CD4-positive, alpha-beta T cell treated with Interleukin-1 beta for 1 hour (primary cell): ENCODE results near the gene COL23A1.

Source experiments
- DNase-seq, 2 donors: peaks; one replicate each; pipeline ENCODE4 v3.0.0-alpha.2; 2020 to 2022

COL23A1 gene

GRCh38 chr5:178551468-178551867 lies 38.7 kb downstream of the COL23A1 start:
- no peak for DNase-seq

GRCh38 chr5:178551059-178551458 lies 39.1 kb downstream of the COL23A1 start:
- peak in 1 of 2 donors; percentile 3 for DNase-seq

DNA sequence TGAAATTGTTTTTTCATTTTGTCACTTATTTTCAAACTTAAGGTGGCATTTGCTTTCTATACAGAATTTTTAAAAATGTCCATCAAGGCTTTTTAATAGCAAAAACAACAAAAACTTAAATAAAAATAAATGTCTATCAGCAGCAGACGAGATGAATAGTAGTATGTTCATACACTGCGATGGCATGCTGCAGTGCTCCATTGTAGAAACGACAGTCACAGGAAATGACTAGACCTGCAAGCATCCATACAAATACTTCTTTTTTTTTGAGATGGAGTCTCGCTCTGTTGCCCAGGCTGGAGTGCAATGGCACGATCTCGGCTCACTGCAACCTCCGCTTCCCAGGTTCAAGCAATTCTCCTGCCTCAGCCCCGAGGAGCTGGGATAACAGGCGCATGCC lies 41.4 kb downstream of the COL23A1 start:
- no peak for DNase-seq

GRCh38 chr5:178547753-178548415 lies 42.3 kb downstream of the COL23A1 start:
- DNase-seq, result no peak

GRCh38 chr5:178547052-178547666 lies 43.0 kb downstream of the COL23A1 start:
- DNase-seq, result no peak

DNA sequence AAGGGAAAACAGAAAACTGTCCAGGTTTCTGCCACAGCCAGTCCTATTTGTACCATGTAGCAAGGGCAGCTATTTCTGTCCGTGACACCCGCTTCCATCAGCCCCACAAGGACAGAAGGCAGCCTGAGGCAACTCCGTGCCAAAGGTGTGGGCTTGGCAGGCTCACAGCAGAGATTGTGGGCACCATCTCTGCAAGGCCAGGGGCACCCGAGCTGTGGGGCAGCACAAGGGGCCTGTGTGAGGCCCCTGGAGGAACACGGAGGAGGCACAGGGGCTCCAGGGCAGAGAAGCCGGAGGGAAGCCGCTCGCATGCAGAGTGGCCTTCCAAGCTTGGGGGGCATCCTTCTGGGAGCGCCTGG lies 43.5 kb downstream of the COL23A1 start:
- DNase-seq, result no peak

DNA sequence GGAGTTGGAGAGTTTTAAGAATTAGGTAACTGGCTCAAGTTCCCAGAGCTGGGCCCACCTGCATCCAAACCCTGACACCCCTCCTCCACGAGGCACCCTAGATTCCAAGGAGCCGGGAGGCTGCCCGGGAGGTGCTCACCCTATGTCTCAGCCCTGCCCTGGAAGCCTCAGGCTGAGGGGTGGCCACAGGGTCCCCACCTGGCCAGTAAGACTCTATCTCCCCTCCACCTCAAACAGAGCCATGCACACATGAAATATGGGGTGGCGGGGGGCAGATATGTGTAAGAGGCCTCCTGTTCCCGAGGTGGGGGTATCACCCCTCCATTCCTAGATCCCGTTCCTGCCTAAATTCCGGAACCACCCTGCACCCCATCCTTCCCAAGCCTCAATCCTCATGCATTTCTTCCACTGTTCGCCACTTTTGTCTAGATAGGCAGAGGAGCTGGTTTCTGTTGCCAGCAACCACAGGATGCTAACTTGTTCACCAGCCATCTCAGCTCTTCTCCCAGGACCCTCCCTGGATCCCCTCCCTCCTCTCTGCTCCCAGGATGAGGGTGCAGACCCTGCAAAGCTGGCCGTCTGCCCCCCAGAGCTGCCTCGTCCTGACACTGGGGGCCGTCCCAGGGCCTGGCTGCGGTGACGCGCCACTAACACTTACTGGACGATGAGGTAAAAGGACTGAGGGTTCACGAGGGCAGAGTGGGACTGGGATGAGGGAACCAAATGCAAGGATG lies 44.1 kb downstream of the COL23A1 start:
- DNase-seq, result no peak

DNA sequence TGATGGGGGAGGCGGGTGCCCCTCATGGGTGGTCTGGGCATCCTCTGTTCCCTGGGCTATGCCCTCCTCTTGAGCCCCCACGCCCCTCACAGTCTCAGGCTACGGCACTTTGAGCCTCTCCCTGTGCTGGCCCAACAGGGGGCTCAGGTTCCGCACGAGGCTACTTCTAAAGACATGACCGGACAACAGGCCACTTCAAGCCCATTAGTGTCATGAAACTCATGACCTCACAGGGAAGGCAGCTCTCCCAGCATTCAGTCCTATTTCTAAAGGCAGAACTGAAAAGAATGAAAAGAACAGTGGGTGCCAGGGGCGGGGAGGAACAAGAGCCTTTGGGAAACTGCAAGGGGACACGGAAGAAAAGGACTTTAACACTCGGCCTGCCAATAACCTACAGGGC lies 45.0 kb downstream of the COL23A1 start:
- no peak for DNase-seq

DNA sequence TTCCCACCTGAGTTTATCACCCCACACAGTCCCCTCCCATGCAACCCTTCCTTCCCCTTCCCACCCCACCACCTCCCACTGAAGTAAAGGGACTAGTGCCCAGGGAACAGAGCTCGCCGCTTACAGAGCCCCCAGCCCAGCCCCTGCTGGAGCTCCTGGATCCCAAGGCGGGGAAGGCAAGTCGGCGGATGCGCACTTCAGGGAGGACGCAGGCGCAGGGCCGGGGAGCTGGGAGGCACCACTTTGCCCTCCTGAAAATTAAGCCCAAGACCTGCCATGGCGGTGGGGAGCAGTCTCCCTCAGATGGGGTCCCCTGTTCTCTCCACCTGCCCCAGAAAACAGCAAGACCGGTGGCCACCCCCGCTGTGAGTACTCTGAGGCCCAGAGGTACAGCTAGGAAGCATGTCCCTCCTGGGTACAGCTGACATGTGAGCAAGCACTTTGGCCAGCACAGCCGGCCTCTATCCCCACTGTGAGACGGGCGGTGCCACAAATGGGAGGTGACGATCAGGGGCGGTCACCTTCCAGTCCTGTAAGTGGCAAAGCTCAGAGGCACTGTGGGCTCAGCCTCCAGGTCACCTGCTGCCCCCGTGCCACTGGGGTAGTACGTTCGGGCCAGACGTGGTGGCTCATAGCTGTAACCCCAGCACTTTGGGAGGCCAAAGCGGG lies 45.9 kb downstream of the COL23A1 start:
- no peak for DNase-seq

GRCh38 chr5:178542455-178542854 lies 47.7 kb downstream of the COL23A1 start:
- no peak for DNase-seq

DNA sequence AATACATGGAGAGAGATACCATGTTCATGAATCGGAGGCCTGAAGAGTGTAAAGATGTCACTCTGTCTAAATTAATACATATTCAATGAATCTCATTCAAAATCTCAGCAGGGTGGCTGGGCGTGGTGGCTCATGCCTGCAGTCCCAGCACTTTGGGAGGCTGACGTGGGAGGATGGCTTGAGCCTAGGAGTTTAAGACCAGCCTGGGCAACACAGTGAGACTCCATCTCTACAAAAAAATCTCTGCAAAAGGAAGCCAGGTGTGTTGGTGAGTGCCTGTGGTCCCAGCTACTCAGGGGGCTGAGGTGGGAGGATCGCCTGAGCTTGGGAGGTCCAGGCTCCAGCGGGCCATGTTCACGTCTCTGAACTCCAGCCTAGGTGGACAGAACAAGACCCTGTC lies 49.7 kb downstream of the COL23A1 start:
- DNase-seq, result no peak

DNA sequence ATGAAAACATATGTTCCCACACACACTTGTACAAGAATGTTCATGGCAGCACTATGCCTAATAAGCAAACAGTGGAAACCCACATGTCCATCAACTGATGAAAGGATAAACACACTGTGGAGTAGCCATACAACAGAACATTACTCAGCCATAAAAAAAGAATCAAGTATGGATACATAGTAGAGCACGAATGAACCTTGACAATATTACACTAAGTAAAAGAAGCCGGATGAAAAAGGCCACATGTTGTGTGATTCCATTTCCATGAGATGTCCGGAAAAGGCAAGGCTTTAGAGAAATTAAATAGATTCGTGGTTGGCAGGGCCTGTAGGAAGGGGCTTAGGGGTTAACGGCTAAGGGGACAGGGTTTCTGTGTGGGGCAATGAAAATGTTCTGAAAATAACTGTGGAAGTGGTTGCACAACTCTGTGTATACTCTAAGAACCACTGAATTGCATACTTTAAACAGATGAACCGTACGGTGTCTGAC lies 51.4 kb downstream of the COL23A1 start:
- no peak for DNase-seq

DNA sequence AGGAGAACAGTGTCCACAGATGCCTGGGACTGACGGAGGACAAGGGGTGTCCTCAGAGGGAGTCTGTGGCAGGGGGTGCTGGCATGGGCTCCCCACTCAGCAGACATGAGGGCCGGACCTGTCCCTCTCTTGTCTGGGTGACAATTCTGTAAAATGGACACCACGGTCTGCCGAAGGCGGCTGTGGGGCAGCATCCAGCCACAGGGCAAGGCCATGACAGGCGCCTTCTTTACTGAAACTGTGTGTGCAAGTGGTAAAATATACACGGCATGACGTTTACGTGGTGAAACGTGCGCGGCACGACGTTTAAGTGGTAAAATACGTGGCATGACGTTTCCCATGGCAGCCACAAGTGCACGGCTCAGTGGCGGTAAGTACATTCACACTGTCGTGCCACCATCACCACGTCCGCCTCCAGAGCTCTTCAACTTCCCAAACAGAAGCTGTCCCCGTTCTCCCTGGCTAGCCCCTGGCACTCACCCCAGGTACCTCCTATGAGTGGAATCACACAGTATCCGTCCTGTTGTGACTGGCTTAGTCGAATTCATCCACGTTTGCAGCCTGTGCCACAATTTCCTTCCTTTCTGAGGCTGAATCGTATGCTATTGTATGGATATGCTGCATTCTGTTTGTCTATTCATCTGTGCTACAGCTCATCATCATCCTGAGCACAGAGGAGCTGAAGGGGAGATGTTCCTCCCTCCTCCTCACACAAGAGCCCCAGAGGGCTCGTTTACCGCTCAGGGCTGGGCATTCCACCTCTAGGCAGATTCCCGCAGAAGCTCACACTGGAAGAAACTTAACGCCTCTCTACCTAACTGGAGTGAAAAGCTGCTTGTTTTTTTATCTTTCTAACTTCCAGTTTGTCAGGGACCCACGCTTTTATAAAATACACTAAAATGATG lies 52.5 kb downstream of the COL23A1 start:
- no peak for DNase-seq

DNA sequence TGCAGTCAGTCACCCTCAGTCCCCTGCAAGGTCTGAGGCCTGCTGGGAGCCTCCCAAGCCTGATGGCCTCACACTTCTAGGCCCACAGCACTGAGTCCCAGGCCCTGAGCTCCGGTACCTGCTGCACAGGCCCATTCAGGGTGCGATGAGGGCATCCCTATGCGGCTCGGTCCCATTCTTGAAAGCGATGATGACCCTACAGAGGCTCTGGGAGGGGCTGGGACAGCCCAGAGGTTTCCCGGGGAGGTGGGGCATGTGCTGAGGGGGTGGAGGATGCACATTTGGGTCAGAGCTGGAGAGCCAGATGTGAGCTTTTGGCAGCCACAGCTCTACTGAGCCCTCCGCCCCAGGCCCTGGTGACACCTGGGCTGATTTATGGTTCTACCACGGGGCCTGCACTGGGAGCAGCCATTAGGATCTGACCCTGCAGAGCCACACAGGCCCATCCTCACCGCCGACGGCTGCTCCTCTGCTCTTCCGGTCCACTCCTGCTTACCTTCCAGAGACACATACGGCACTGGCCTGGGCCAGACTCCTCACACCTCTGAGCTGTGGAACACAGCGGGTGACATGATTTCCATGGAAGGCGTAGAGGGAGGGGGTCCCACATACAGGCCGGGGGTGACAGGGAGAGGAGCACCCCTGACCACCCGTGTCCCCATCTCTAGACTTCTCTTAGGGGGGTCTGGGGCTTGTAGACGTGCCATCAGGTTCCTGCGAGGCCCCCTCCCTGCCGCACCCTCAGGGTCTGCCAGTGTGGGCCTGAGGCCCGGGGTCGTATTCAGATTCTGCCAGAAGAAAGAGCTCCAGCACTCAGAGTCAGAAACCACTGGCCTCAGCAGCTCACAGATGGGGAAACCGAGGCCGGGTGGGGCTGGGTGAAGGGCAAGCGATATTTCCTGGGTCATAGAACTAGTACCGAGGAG lies 53.4 kb downstream of the COL23A1 start:
- DNase-seq, result no peak

DNA sequence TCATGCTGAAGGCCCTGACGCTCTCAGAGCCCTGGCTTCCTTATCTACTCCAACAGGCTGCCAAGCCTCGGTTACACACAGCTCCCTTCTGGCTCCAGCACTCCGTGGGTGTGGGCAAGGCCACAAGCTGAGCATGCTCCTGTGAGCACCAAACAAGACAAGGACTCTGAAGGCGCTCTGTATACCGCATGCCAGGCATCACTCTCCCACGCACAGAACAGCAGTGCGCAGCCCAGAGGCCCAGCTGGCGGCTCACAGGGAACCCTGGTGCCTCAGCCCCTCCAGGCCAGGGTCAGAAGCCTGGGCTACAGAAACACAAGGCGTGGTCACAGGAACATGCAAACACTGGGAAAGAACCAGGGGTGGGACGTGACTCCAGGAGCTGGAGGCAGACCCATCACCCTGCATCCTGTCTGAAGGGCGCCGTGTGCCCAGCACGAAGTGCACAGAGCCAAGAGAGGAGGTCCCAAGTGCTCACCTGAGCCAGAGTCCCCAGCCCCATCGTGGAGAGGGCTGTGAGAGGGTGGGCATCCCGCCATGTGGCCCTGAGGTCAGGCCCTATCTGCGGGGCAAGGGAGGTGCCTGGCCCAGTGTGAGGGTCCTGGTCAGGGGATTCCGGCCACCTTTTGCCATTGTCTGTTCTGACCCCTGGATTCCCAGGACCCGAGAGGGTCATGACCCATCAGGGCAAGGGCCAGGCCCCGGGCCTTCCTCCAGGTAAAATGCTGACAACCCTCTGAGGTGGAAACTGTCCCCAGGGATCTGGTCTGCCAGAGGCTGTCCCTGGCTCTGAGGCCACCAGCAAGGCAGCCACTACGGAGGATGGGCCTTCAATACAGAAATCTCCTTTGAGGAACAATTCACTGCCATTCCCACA lies 54.7 kb downstream of the COL23A1 start:
- no peak for DNase-seq

DNA sequence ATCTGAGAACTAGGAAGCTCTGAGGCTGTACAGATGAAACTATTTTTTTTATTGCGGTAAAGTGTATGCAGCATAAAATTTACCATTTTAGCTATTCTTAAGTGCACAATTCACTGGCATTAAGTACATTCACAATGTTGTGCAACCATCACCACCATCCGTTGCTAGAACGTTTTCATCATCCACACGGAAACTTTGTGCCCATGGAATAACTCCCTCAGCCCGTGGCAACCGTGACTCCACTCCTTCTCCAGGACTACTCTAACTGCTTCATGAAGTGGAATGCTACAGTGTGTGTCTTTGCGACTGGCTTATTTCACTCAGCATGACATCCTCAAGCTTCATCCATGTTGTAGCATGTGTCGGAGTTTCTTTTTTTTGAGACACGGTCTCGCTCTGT lies 57.1 kb downstream of the COL23A1 start:
- DNase-seq, result no peak

GRCh38 chr5:178532666-178533065 lies 57.5 kb downstream of the COL23A1 start:
- DNase-seq, result no peak

- no peak for DNase-seq
These were observed 58.0 kb downstream of the COL23A1 start for GRCh38 chr5:178532236-178532635.

DNA sequence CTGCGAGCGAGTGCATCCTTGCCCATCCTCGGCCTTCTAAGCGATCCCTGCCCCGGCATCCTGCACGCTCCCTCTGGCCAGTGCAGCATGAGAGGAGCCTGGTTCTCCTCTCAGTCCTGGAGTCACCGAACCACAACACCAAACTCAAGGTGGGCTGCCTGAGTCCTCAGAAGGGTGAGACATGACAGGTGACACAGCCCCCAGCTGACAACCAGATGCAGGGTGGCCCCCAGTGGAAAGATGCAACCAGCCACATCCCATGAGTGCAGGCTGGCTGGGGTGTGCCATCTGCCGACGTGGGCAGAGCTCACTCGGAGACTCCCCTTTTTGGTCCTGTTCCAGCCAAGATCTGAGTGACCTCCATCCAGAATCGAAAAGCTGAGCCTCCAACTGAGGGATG lies 58.4 kb downstream of the COL23A1 start:
- DNase-seq, result no peak

DNA sequence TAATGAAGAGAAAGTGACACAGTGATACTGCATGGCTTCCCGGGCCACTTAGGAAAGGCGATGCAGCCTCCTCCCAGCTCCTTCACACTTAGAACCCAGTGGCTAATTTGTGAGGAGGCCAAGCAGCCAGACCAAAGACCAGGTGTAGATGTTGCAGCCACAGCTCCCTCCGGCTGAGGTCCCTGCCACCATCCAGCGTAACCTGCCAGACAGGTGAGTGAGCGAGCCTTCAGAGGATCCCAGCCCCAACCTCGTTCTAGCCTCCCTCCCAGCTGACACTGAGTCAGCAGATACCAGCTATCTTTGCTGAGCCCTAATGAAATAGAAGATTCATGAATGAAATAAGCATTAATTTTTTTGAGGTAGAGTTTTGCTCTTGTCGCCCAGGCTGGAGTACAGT lies 59.7 kb downstream of the COL23A1 start:
- no peak for DNase-seq
